Right renal pelvis (tissue), 4 donors: ENCODE measurements around the gene RFPL1. TPM values are rescaled to one million over a fixed set of nuclear protein-coding genes. Genes with fewer than 3 reads are reported as not detected.
A peak's percentile ranks its signal among the peaks of the same experiment; 100 is the strongest.

Experiments used
- DNase-seq, 4 donors: peaks; one replicate each; pipeline ENCODE4 v3.0.0-alpha.2; 2013; ENCODE audit warnings: low read depth in 4 of 4, low spot score in 3 of 4, missing footprints in 1 of 4
- polyA plus RNA-seq, 4 donors: library from polyadenylated mRNA; unstranded; fragments of 120-200 nt; gene quantifications; one replicate each; pipeline ENCODE4 v1.2.1, GENCODE V29; 2013; ENCODE audit not compliant: insufficient read length in 4 of 4

Gene RFPL1
- polyA plus RNA-seq, 4 donors, result 1.2 to 1.6 (median 1.4) TPM

DNA sequence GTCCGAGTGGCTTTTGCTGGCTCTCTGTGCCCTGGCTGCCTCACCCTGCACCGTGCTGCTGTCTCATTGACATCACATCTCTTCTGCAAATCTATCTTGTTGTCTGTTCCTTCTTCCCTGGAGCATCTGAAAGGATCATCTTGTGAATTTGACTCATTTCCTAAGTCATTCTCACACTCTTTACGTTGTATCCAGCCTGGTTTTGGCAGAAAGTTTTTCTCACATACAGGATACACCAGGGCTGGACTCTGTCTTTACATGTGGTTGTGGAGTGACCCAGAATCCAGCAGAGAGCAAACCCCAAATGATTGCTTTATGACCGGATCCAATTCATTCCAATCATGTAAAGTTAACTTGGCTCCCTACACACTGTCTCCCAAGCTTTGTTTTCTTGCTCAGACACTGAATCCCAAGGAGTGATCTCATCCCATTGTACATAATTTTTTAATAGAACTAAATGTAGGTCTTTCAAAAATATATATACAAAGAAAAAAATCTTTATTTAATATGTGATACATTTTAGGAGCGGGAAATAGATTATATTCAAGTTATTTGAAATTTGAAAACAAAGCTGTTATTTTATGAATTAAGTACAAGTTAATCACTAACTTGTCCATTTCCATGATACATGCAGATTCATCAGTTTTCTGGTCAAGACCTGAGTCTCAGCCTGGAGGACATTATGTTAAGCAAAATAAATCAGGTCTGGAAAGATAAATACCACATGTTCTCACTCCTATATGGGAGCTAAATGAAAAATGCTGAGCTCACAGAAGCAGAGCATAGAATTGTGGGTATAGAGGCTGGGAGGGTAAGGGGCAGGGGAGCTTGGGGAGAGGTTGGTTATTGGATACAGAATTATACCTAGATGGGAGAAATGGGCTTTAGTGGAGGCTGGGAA, 2.9 kb upstream of the RFPL1 start:
- no peak for DNase-seq

GRCh38 chr22:29442976-29443375, 4.6 kb downstream of the RFPL1 start:
- DNase-seq, result no peak

DNA sequence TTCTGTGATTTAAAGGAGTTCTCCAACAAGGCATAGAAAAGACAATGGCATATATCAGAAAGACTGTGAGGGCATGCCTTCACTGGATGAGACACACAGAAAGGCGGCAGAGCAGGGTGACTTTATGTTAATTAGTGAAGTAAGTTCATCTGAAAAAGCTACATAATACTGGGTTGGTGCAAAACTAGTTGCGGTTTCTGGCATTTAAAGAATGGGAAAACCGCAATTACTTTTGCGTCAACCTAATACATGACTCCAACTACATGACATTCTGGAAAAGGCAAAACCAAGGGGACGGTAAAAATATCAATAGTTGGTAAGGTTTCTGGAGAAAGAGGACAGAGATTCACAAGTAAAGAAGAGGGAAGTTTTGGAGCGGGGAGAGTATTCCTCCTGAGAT, 5.1 kb downstream of the RFPL1 start:
- no peak for DNase-seq

DNA sequence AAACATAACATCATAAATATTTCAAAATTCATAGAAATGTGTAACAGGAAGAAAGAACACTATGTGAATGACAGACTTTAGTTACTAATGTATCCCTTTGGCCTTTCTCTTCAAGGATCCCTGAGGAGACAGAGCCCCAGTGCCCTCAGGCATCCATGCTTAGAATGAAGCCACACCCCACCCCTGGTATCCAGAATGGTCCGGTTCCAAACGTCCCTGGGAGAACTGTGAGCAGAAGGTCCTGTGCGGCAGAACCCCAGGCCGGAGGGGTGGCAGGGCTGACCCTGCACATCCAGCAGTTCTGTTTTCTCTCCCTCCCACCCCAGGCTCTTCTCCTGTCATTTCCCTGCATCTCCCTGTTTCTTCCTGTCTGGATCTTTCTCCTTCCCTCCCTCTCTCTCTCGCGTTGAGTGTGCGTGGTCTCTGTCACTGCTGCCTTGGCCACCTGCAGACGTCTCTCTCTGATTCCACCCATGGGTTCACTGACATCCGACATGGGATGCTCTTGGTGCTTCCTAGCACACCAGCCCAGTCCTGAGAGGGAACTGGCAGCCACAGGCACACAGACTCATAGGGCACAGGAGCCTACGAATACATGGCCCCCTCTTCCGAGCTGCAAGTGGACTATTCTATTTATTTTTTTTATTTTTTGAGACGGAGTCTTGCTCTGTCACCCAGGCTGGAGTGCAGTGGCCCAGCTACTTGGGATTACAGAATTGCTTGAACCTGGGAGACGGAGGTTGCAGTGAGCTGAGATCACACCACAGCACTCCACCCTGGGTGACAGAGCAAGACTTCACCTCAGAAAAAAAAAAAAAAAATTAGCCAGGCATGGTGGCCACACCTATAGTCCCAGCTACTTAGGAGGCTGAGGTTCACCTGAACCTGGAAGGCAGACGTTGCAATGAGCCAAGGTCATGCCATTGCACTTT, 5.7 kb downstream of the RFPL1 start:
- no peak for DNase-seq

DNA sequence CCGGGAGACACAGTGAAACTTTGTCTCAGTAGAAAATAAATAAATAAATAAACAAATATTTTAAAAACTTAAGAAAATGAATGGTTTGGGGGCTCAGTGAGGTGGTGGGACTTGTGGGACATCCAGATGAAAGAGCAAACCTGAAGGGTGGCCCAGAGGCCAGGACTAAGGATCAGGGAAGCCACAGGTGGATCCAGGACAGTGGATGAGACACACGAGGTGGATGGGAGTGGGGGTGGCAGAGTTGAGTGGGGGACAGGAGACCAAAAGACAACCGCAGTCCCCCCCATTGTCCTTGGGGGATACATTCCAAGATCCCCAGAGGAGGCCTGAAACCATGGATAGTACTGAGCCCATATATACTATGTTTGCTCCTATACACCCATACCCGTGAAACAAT, 7.1 kb downstream of the RFPL1 start:
- no peak for DNase-seq

GRCh38 chr22:29447906-29448305, 9.5 kb downstream of the RFPL1 start:
- no peak for DNase-seq

DNA sequence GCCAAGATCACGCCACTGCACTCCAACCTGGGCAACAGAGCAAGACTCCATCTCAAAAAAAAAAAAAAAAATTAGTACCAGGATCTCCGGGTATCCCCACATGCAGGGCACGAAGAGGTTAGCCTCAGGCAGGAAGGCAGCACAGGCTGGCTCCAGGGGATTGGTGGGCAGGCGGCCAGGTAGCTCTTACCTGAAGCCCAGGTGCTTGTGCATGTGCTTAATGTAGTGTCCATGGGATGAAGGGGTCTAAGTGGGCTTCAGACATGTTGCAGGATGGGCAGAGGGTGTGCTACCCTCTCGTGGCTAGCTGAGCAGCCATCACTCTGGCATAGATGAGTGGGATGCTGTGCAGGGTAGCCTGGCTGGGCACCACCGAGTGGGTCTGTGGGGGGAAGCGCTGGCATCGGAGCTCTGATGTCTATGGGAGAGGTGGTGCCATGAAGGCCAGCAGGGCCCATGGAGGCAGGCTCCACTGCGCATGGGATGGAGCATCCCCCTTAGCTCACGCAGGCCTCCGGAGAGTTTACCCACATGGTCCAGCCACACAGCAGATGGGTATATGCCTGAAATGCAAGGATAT, 11.0 kb downstream of the RFPL1 start:
- DNase-seq, result no peak

- no peak for DNase-seq
Observed at GRCh38 chr22:29450222-29450621, 11.8 kb downstream of the RFPL1 start.

DNA sequence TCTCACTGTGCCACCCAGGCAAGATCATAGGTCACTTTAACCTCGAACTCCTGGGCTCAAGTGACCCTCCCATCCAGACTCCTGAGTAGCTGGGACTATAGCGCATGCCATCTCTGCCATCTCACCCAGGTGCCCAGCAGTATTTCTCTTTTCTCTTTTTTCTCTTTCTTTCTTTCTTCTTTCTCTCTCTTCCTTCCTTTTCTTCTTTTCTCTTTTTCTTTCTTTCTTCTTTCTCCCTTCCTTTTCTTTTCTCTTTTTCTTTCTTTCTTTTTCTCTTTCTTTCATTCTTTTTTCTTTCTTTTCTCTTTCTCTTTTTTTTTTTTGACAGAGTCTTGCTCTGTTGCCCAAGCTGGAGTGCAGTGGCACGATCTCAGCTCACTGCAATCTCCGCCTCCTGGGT, 13.5 kb downstream of the RFPL1 start:
- DNase-seq, result no peak

DNA sequence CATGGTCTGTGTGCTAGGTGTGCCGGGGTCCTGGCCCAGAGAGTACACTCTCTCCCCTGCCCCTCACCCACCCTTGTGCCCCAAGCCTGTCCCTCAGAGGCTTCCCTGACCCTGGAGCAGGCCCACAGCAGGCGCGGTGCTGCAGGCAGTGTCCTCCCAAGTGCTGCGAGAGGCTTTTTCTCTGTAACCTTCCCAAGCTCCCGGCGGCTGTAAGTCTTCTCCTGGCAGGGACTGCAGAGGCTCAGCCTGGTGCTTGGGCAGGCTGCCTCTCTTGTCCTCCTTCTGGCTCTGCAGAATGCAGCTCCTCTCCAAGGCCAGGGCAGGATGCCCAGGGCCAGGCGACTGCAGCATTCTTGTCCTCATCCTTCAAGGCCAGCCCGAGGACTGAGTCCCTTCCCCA, 15.9 kb downstream of the RFPL1 start:
- DNase-seq, result no peak

DNA sequence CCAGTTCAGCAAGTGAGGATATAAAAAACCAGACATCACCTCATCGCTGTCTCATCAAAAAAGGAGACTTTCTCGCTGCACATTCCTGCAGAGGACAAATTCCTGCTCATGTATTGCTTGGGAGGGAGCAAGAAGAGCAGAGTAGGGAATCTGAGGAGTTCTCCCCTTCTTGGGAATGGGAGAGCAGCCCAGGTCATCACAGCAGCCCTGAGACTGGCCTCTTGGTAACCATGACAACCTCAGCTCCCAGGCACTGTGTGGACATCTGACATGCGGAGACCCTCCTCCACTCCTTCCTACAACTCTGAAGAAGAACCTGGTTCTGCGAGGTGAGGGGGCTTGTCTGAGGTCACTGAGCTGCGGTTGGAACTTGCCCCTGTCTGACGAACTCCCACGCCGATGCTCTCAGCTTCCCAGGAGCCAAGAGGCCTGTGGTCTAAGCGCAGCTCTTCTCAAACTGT, 17.9 kb downstream of the RFPL1 start:
- no peak for DNase-seq

DNA sequence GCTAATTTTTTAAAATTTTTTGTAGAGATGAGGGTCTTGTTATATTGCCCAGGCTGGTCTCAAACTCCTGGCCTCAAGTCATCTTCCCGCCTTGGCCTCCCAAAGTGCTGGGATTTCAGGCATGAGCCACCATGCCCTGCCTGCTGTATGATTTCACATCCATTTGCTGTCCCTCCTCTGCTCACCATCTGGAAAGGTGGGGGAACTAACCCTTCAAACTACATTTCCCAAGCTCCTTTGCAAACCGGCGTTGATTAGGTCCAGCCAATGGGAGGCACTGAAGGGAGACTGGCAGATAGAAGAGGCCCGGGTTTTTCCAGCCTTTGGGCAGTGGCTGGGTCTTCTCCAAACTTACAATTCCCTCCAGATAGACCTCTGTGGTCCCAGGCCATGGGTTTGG, 19.3 kb downstream of the RFPL1 start:
- DNase-seq, result no peak

- no peak for DNase-seq
Observed at GRCh38 chr22:29458551-29458950, 20.2 kb downstream of the RFPL1 start.

DNA sequence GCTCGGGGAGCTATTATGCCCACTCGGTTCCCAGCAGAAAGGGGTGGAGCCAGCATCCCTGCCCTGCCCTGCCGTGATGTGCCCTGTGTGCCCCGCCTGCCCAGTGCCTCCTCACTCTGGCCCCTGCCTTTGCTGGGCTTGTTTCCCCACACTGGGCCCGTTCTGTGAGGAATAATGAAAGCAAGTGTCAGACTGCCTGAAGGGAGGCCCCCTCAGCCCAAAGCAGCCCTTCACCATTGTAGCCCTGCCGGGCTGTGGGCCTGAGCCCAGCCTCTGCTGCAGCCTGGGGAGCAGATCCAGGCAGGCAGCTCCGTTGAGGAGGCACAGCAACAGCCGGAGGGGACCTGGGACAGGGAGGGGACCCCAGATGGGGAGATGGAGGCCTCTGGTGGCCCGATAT, 21.4 kb downstream of the RFPL1 start:
- DNase-seq, result no peak

- no peak for DNase-seq
Observed at GRCh38 chr22:29461263-29461662, 22.9 kb downstream of the RFPL1 start.

DNA sequence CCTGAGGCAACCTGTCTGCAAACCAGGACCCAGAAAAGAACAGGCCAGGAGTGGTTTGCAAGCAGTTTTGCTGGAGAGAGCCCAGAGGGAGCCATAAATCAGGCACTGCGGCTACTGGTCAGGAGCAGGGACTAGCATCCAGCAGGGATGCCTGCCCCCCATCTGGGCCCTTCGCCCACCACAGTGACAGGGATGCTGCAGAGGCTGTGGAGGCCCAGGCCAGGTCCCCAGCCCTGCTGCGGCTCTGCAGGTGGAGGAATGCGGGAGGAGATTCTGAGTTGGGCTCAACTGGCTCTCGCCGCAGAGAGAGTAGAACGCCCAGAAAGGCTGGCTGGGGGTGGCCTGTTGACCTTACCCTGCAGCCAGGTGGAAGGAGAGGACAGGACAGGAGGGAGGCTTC, 25.2 kb downstream of the RFPL1 start:
- DNase-seq, result no peak

DNA sequence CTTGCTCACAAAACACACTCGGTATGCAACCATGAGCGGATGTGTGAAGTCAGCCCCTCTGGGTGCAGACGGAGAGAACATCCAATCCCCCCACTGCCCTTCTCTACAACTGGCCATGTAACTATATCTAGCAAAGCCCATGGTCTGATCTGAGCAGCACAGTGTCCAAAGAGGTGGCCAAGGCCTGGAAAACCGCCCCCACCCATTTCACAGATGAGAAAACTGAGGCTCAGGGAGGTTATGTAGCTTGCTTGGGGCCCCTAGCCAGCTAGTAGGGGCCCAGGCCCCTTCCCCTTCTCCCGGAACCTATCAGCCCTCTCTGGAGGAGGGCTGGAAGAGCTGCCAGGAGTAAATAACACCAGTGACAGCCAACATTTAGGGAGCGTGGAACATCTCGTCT, 26.2 kb downstream of the RFPL1 start:
- no peak for DNase-seq

DNA sequence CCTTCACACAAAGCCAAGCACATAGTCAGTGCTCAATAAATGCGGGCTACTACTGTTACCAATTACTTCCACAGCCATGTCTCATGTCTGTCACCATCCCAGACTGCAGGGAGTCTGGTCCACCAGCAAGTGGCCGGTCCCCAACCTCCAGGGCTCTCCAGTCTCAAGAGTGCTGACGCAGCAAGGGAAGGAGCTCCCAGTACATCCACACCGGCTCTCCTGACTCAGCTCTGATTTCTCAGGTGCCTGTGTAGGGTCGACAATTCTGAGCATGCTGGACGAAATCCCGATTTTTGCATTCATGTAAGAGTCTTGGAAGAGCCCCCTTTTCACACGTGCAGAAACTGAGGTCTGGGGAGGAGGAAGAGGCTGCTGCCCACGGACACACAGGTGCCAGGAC, 31.4 kb downstream of the RFPL1 start:
- no peak for DNase-seq

DNA sequence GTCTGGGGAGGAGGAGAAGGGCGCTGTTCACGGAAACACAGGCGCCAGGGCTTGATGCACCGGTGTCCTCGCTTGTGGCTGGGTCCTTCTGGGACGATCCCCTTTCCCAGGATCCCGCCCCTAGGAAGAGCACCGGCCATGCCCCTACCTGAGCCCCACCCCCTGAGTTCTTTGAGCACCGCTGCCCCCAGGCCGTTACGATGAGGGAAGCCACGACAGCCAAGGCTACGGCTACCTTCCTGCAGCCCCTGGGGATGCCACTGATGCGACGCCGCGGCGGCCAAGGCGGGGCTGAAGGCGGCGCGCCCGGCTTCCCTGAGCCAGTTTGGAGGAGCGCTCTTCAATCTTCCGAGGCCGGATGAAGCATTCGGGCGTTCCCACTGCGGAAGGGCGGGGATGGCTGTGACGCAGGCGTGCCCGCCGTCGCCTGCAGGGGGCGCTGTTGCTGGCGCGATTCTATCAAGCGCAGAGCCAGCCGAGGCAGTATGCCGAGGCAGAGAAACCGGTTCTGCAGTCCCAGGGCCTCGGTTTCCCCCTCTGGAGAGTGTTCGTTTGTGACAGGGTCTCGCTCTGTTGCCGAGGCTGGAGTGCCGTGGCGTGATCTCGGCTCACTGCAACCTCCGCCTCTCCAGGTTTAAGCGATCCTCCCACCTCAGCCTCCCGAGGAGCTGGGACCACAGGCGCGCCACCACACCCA, 31.9 kb downstream of the RFPL1 start:
- DNase-seq, result peak in 1 of 4 donors; percentile 54

DNA sequence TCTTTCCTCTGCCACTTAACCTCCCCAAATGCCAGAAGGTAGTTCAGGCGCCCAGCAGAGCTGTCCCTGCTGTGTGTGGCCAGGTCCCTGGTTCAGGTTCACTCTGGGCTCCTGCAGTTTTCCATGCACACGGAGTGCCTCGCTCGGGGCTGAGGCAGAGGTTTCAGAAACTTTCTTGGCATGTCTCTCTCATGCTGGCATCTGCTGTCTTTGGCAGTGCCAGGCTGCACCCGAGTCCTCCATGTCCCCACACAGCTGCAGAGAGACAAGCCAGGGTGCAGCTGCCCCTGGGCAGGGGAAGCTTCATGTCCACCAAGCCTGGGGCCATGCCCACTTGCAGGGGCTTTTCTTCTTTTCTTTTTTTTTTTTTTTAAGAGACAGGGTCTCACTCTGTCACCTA, 34.6 kb downstream of the RFPL1 start:
- no peak for DNase-seq

DNA sequence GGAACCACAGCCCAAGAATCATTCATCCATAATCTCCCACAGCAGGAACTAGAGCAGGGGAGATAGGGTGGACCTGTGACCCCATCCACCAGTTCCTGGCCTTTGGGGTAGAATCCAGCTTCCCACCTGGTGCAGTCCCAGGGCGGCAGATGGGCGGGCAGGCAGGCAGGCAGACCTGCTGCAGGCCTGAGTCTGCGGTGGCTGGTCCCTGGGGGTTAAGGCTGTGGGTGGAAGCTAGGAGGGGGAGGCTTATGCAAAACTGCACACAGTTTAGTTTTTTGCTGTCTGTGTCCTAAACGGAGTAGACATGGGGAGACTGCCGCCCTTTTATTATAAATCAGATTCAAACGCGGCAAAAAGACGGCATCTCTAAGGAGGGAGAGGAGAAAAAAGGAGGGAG, 37.2 kb downstream of the RFPL1 start:
- no peak for DNase-seq
